ENCODE results near the gene SKI.

The SKI gene

DNA sequence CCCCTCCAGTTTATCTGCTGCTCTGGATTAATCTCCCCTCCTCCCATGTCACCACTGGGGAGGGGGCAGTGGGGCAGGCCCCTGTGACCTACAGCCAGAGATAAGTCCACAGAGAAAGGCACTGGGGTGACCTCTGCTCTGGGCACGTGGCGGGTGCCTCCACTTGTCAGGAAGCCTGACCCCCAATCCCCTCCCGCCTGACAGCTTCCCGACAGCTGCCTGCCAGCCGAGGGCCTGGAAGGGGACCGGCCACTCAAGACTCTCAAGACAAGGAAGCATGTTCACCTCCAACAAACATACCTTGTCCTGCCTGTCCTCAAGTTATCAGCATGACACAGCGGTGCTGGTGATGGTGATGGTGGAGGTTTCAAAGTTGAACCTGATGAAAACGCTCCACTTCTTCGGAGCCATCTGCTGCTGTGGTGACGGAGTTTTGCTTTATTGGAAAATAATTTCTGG lies 30.4 kb upstream of the SKI start:
- TF ChIP-seq, protein P1, sequence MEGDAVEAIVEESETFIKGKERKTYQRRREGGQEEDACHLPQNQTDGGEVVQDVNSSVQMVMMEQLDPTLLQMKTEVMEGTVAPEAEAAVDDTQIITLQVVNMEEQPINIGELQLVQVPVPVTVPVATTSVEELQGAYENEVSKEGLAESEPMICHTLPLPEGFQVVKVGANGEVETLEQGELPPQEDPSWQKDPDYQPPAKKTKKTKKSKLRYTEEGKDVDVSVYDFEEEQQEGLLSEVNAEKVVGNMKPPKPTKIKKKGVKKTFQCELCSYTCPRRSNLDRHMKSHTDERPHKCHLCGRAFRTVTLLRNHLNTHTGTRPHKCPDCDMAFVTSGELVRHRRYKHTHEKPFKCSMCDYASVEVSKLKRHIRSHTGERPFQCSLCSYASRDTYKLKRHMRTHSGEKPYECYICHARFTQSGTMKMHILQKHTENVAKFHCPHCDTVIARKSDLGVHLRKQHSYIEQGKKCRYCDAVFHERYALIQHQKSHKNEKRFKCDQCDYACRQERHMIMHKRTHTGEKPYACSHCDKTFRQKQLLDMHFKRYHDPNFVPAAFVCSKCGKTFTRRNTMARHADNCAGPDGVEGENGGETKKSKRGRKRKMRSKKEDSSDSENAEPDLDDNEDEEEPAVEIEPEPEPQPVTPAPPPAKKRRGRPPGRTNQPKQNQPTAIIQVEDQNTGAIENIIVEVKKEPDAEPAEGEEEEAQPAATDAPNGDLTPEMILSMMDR (IDR thresholded peaks at IDR 0.05; ENCODE audit: control extremely low read depth, extremely low read depth, low read depth, missing control alignments), result no peak
- ChIA-PET POLR2A (no interaction called here), CTCF (interaction anchor here (1.4 to 9.6 kb wide), 3 partner anchors 183 to 217 kb away, joined by 3 to 182 read pairs (median 4); partner anchors contain the start of genes MORN1 and RER1)
- no peak for DNase-seq (ENCODE audit: extremely low spot score)

DNA sequence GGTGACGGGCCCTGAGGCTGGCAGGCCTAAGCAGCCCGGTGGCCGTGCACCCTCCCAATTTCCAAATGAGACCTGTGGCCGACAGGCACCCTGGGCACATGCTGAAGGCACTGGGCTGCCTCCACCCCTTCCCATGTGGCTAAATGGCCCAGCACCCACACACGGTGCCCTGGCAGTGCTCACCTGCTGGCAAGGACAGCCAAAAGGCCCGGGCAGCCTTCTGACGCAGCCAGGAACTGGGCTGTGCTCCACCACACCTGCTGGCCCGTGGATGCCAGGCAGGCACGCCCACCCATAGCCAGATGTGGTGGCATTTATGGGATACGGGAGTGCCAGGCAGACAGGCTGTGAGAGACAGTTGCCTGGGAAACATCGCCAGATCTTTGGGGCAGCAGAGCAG lies 29.5 kb upstream of the SKI start:
- CTCF ChIA-PET, result interaction anchor here (1.2 to 9.6 kb wide), 3 partner anchors 117 to 349 kb away, joined by 3 to 182 read pairs (median 4); no protein-coding TSS in a partner anchor
- POLR2A ChIA-PET, result no interaction called here
- no peak for DNase-seq (ENCODE audit: extremely low spot score)
- TF ChIP-seq, protein P1 (IDR thresholded peaks at IDR 0.05; ENCODE audit: control extremely low read depth, extremely low read depth, low read depth, missing control alignments), result no peak

DNA sequence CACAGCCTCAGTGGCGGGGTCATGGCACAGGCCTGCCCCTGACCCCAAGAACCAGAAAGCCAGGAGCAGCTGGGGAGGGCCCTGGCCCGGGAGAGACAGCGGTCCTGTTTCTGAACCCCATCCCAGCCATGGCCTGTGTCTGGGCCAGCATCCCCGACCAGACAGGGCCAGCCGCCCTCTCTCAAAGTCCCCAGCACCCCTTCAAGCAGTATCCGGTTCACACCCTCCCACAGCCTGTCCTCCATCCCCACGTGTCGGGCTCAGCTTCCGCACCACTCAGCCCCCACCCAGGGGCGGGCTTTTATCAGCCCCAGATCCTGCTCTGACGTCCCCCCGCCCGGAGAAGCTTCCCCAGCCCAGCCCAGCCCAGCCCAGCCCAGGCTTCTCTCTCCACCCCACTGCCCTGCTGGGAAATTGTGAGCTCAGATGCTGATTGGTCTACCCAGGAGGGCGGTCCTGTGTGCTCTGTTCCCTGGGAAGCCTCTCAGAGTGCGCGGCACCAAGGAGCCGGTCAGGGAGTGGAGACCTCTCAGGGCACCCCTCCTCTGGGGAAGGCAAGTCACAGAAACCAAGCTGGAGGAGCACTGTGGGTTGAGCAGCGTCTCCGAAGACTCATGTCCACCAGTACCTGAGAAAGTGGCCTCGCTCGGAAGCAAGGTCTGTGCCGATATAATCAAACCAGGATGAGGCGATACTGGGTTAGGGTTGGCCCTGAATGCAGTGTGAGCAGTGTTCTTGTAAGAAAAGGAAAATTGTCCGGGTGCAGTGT lies 28.9 kb upstream of the SKI start:
- peak; percentile 87 for DNase-seq (ENCODE audit: extremely low spot score)
- TF ChIP-seq, protein P1 (IDR thresholded peaks at IDR 0.05; ENCODE audit: control extremely low read depth, extremely low read depth, low read depth, missing control alignments), result no peak
- POLR2A ChIA-PET, result interaction anchor here (0.6 kb wide), 1 partner anchor 348 kb away, joined by 5 read pairs; no protein-coding TSS in a partner anchor
- CTCF ChIA-PET, result interaction anchor here (1.2 to 9.6 kb wide), 4 partner anchors 116 to 348 kb away, joined by 3 to 182 read pairs (median 4); no protein-coding TSS in a partner anchor

DNA sequence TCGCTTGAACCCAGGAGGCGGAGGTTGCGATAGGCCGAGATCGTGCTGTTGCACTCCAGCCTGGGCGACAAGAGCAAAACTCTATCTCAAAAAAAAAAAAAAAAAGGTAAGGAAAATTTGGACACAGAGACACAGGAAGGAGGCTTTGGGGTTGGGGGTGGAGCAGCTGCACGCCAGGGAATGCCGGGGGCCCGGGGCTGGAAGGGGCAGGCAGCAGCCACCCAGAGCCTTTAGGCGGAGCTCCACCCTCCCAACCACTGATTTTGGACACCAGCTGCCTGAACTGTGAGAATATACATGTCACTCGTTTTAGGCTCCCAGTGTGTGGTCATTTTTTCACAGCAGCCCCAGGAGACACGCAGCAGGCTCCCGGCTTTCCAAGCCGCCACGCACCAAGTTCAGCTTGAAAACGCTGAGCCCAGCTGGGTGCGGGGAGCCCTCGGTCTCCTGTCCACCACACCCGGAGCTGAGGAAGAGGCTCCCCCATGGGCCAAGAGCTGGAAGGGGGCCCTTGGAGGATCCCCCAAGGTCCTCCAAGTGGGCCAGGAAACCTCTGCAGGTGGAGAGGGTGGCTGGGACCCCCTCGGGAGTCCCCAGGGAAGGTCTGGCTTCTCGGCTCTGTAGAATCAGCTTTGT lies 27.7 kb upstream of the SKI start:
- ChIA-PET POLR2A (no interaction called here), CTCF (interaction anchor here (1.5 to 9.6 kb wide), 3 partner anchors 180 to 347 kb away, joined by 3 to 182 read pairs (median 4); no protein-coding TSS in a partner anchor)
- no peak for DNase-seq (ENCODE audit: extremely low spot score)
- TF ChIP-seq, protein P1 (IDR thresholded peaks at IDR 0.05; ENCODE audit: control extremely low read depth, extremely low read depth, low read depth, missing control alignments), result no peak

DNA sequence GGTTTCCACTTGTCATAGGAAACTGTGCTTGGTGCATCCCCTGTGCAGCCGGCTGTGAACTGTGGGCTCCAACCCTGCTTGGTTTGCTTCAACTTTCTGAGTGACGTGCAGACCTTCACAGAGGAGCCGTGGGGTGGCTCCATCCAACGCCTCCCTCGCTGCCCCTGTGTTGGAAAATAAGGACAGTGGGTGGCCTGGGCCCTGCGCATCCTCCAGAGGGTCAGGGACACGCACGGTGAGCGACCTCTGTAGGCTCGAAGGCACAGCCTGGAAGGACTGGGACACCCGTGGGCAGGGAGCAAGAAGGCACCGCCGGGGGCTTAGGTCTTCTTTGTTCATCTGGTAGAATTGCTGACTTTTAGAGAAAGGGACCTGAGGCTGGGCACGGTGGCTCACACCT lies 27.1 kb upstream of the SKI start:
- TF ChIP-seq, protein P1 (IDR thresholded peaks at IDR 0.05; ENCODE audit: control extremely low read depth, extremely low read depth, low read depth, missing control alignments), result no peak
- POLR2A ChIA-PET, result no interaction called here
- no peak for DNase-seq (ENCODE audit: extremely low spot score)
- CTCF ChIA-PET, result interaction anchor here (9.6 kb wide), 1 partner anchor 180 kb away, joined by 182 read pairs; no protein-coding TSS in a partner anchor

DNA sequence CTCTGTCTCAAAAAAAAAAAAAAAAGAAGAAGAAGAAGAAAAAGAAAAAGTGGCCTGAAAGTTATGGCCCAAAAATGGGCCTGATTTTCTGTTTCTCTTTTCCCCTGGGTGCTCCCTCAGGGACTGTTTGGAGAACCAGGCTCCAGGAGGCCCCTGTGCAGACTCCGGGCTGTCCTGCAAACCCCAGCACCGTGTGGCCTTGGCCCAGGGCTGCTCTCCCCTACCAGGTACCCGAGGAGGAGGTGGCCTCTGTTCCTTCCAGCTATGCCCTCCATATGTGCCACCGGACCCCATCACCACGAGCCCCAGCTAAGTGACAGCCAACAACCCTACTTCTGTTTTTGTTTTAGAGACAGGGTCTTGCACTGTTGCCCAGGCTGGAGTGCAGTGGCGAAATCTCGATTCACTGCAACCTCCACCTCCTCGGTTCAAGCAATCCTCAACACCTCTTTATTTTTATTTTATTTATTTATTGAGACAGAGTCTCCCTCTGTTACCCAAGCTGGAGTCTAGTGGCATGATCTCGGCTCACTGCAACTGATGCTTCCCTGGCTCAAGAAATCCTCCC lies 26.0 kb upstream of the SKI start:
- CTCF ChIA-PET, result interaction anchor here (1.3 to 9.6 kb wide), 2 partner anchors 9 to 179 kb away, joined by 4 to 182 read pairs; no protein-coding TSS in a partner anchor
- POLR2A ChIA-PET, result interaction anchor here (0.6 to 1.1 kb wide), 3 partner anchors 13 to 187 kb away, joined by 3 to 4 read pairs (median 3); no protein-coding TSS in a partner anchor
- no peak for DNase-seq (ENCODE audit: extremely low spot score)
- TF ChIP-seq, protein P1 (IDR thresholded peaks at IDR 0.05; ENCODE audit: control extremely low read depth, extremely low read depth, low read depth, missing control alignments), result no peak
